Hepatocyte (in vitro differentiated cells): ENCODE measurements around the gene SPATS1.

Experiments
- EZH2 ChIP-seq: fragments of 200-600 bp; sonication (generic); IDR thresholded peaks from 2 replicates; pipeline ENCODE4 v1.6.1; 2016; ENCODE audit warnings: antibody characterized with exemption, mild to moderate bottlenecking, borderline replicate concordance
- EZH2phosphoT487 ChIP-seq: fragments of 200-600 bp; sonication (generic); IDR thresholded peaks from one replicate; pipeline ENCODE4 v1.6.1; 2018; ENCODE audit warnings: antibody characterized with exemption, mild to moderate bottlenecking, low read depth, moderate library complexity; ENCODE audit not compliant: unreplicated experiment, severe bottlenecking
- TF ChIP-seq, protein P1 (sequence below): fragments of 200-600 bp; sonication (generic); IDR thresholded peaks from 2 replicates; pipeline ENCODE4 v1.5.1; 2016; ENCODE audit warnings: antibody characterized with exemption, mild to moderate bottlenecking; ENCODE audit not compliant: poor library complexity

- TF ChIP-seq, protein P1, sequence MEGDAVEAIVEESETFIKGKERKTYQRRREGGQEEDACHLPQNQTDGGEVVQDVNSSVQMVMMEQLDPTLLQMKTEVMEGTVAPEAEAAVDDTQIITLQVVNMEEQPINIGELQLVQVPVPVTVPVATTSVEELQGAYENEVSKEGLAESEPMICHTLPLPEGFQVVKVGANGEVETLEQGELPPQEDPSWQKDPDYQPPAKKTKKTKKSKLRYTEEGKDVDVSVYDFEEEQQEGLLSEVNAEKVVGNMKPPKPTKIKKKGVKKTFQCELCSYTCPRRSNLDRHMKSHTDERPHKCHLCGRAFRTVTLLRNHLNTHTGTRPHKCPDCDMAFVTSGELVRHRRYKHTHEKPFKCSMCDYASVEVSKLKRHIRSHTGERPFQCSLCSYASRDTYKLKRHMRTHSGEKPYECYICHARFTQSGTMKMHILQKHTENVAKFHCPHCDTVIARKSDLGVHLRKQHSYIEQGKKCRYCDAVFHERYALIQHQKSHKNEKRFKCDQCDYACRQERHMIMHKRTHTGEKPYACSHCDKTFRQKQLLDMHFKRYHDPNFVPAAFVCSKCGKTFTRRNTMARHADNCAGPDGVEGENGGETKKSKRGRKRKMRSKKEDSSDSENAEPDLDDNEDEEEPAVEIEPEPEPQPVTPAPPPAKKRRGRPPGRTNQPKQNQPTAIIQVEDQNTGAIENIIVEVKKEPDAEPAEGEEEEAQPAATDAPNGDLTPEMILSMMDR = no peak
- TF ChIP-seq EZH2phosphoT487 (no peak), EZH2 (no peak)
These were observed 32.8 kb upstream of the SPATS1 start for GRCh38 chr6:44309631-44310030.
